Keratinocyte (primary cell): ENCODE results near the gene FANCI. TPM values are rescaled to one million over a fixed set of nuclear protein-coding genes. Genes with fewer than 3 reads are reported as not detected.

Experiments used
- DNase-seq: peaks from one replicate; pipeline ENCODE4 v3.0.0-alpha.2; 2011; ENCODE audit warnings: low read depth, missing footprints, low spot score
- FAIRE-seq: peaks from 2 replicates; lab custom pipeline; 2011; peaks lifted over from hg19 to GRCh38; lab: Jason Lieb, UNC
- H2AFZ ChIP-seq: 2 replicates; pipeline ENCODE4 v1.6.0; 2012; ENCODE audit warnings: low read length, control low read depth, inconsistent platforms; ENCODE audit not compliant: control insufficient read depth
- H3K27ac ChIP-seq: 2 replicates; pipeline ENCODE4 v1.5.1; 2011; ENCODE audit warnings: low read length; ENCODE audit not compliant: control insufficient read depth, insufficient read depth
- H3K27me3 ChIP-seq: 3 replicates; pipeline ENCODE4 v1.6.0; 2011; ENCODE audit warnings: low read length; ENCODE audit not compliant: control insufficient read depth, insufficient read depth; ENCODE audit errors: extremely low read depth
- H3K36me3 ChIP-seq, 2 experiments: 2 replicates in 1 of 2; 3 replicates in 1 of 2; pipeline ENCODE4 v1.5.1; 2011; ENCODE audit warnings: low read length in 2 of 2, mild to moderate bottlenecking in 1 of 2; ENCODE audit not compliant: control insufficient read depth in 2 of 2, insufficient read depth in 2 of 2; ENCODE audit errors: extremely low read depth in 1 of 2
- H3K4me1 ChIP-seq: 3 replicates; pipeline ENCODE4 v1.5.1; 2011; ENCODE audit warnings: low read length; ENCODE audit not compliant: control insufficient read depth, insufficient read depth; ENCODE audit errors: extremely low read depth
- H3K4me2 ChIP-seq: 3 replicates; pipeline ENCODE4 v1.6.0; 2011; ENCODE audit warnings: low read depth, low read length; ENCODE audit not compliant: control insufficient read depth, insufficient read depth; ENCODE audit errors: extremely low read depth
- H3K4me3 ChIP-seq, 3 experiments: fragments of 200-600 bp in 1 of 3; sonication (generic) in 1 of 3; 2 replicates in 2 of 3; 3 replicates in 1 of 3; pipeline ENCODE4 v1.5.1; 2011 to 2016; ENCODE audit warnings: low read length in 3 of 3, mild to moderate bottlenecking in 3 of 3, control low read depth in 2 of 3, inconsistent platforms in 1 of 3, low read depth in 1 of 3, mixed read lengths in 1 of 3, mixed run types in 1 of 3, moderate library complexity in 1 of 3; ENCODE audit not compliant: control insufficient read depth in 2 of 3, insufficient read depth in 2 of 3; ENCODE audit errors: extremely low read depth in 1 of 3
- H3K79me2 ChIP-seq: 2 replicates; pipeline ENCODE4 v1.6.0; 2012; ENCODE audit warnings: low read length; ENCODE audit not compliant: control insufficient read depth, insufficient read depth
- H3K9ac ChIP-seq: 3 replicates; pipeline ENCODE4 v1.6.0; 2011; ENCODE audit warnings: low read length; ENCODE audit not compliant: control insufficient read depth, insufficient read depth; ENCODE audit errors: extremely low read depth
- H3K9me1 ChIP-seq: 3 replicates; pipeline ENCODE4 v1.6.0; 2011; ENCODE audit warnings: low read length; ENCODE audit not compliant: control insufficient read depth, insufficient read depth; ENCODE audit errors: extremely low read depth
- H3K9me3 ChIP-seq: 2 replicates; pipeline ENCODE4 v1.5.1; 2012; ENCODE audit warnings: low read depth, low read length; ENCODE audit not compliant: control insufficient read depth
- H4K20me1 ChIP-seq: 3 replicates; pipeline ENCODE4 v1.6.0; 2011; ENCODE audit warnings: low read length; ENCODE audit not compliant: control insufficient read depth, insufficient read depth; ENCODE audit errors: extremely low read depth
- CTCF ChIP-seq, 3 experiments: IDR thresholded peaks in 1 of 3; conservative IDR thresholded peaks in 1 of 3; optimal IDR thresholded peaks in 1 of 3; 2 replicates in 2 of 3; 3 replicates in 1 of 3; pipeline versions ENCODE3 to v1.5.1; 2011; ENCODE audit warnings: low read length in 3 of 3, mild to moderate bottlenecking in 3 of 3, moderate library complexity in 2 of 3, control low read depth in 1 of 3, inconsistent platforms in 1 of 3; ENCODE audit not compliant: insufficient read depth in 2 of 3; ENCODE audit errors: extremely low read depth in 1 of 3
- EZH2 ChIP-seq: IDR thresholded peaks from one replicate; pipeline ENCODE4 v1.6.1; 2012; ENCODE audit warnings: inconsistent platforms, mild to moderate bottlenecking, low read length, moderate library complexity
- dilution Hi-C: fragments of 300-500 bp; cut with MboI; formaldehyde crosslinking; loops from one replicate; pipeline ENCODE4 v1.7.0; 2020; ENCODE audit warnings: low sequenced_read_pairs; ENCODE audit not compliant: extremely low pct_ligation_motif_present
- polyA plus RNA-seq, 5 experiments: library from polyadenylated mRNA; depleted of rRNA in 3 of 5; stranded (reverse) in 3 of 5; stranded (forward) in 1 of 5; unstranded in 1 of 5; fragments of >200 nt; gene quantifications; 1 replicate in 1 of 5; 2 replicates in 3 of 5; 3 replicates in 1 of 5; pipeline versions ENCODE4 v1.2.1 to v1.2.3, GENCODE V29; 2011 to 2012; ENCODE audit warnings: missing spikeins in 2 of 5, low read depth in 1 of 5, low replicate concordance in 1 of 5

The FANCI gene
- polyA plus RNA-seq, 1 donor (not counting 4 experiments of a cell fraction or from before 2014, with no cell fraction given) = 21.8 TPM

DNA sequence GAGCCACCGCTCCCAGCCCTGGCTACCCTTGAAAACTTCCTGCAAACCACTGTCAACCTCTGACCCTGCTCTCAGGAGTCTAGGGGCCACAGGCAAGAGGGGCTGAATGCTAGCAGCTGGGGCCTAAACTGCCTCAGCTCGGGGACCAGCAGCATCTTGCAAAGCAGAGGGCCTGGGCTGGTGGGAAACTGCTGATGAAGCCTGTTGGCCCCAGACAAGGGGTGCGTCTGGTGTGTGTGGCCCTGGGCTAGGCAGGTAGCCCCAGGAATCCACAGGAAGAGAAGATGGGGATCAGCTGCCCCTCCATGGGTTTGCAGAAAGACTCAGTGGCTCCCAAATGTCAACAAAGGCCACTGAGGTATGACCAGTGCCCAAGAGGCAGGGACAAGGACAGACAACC lies 99.1 kb downstream of the FANCI start:
- peaks cover 18% of the 10 kb centered on the region for H3K27me3 ChIP-seq
- no peak overlapping the region for H2AFZ ChIP-seq
- H3K4me2 ChIP-seq = no peak overlapping the region
- no peaks in the 10 kb centered on the region for H3K79me2 ChIP-seq
- H3K27ac ChIP-seq = no peak overlapping the region
- no peaks in the 10 kb centered on the region for H3K9me1 ChIP-seq
- no peak overlapping the region for H3K4me3 ChIP-seq
- FAIRE-seq = no peak
- TF ChIP-seq CTCF (optimal IDR thresholded peaks at IDR 0.05 in 1 of 3, IDR thresholded peaks at IDR 0.05 in 1 of 3, conservative IDR thresholded peaks at IDR 0.05 in 1 of 3; ENCODE audit: extremely low read depth in 1 of 3, insufficient read depth in 2 of 3, low read length in 3 of 3) = no peak
- no peak for TF ChIP-seq EZH2
- H3K9ac ChIP-seq = no peak overlapping the region
- DNase-seq = no peak
- H3K4me1 ChIP-seq = no peaks in the 10 kb centered on the region
- H3K9me3 ChIP-seq = no peaks in the 10 kb centered on the region
- dilution Hi-C loops = no loop called here
- no peaks in the 10 kb centered on the region for H3K36me3 ChIP-seq
- H4K20me1 ChIP-seq = no peaks in the 10 kb centered on the region

GRCh38 chr15:89345248-89345647 lies 101.5 kb downstream of the FANCI start:
- Histone ChIP-seq H3K9me1 (no peaks in the 10 kb centered on the region), H3K4me1 (no peaks in the 10 kb centered on the region), H3K79me2 (no peaks in the 10 kb centered on the region), H3K9ac (no peak overlapping the region), H3K36me3 (no peaks in the 10 kb centered on the region), H3K4me2 (no peak overlapping the region), H2AFZ (no peak overlapping the region), H3K27ac (no peak overlapping the region), H3K27me3 (peaks cover 23% of the 10 kb centered on the region), H3K4me3 (no peak overlapping the region), H4K20me1 (no peaks in the 10 kb centered on the region), H3K9me3 (no peaks in the 10 kb centered on the region)
- FAIRE-seq = no peak
- TF ChIP-seq EZH2 = no peak
- TF ChIP-seq CTCF (optimal IDR thresholded peaks at IDR 0.05 in 1 of 3, IDR thresholded peaks at IDR 0.05 in 1 of 3, conservative IDR thresholded peaks at IDR 0.05 in 1 of 3; ENCODE audit: extremely low read depth in 1 of 3, insufficient read depth in 2 of 3, low read length in 3 of 3) = no peak
- no peak for DNase-seq
- dilution Hi-C loops = no loop called here
